HG02610 (cell line): ENCODE measurements around the gene CFAP65.

Experiments
- ATAC-seq: cut with Tn5 transposase; IDR thresholded peaks from one replicate; pipeline ENCODE4 v1.9.1; 2021; ENCODE audit warnings: mild to moderate bottlenecking, moderate library complexity; ENCODE audit not compliant: unreplicated experiment

CFAP65 gene

GRCh38 chr2:219041252-219041651, at the start of gene CFAP65:
Gene CFAP65, minus strand, starts transcription at chr2:219041516. Its CDS starts 2,468 bp downstream, at chr2:219039048.
- ATAC-seq, result no peak

- ATAC-seq, result no peak
These were observed 49.4 kb upstream of the CFAP65 start for GRCh38 chr2:219090436-219091299.

GRCh38 chr2:219089330-219089729, 48.0 kb upstream of the CFAP65 start:
- no peak for ATAC-seq

GRCh38 chr2:219087848-219088247, 46.5 kb upstream of the CFAP65 start:
- no peak for ATAC-seq

- no peak for ATAC-seq
These were observed 46.0 kb upstream of the CFAP65 start for GRCh38 chr2:219087361-219087760.

GRCh38 chr2:219086196-219086595, 44.9 kb upstream of the CFAP65 start:
- ATAC-seq, result no peak

GRCh38 chr2:219084791-219085190, 43.5 kb upstream of the CFAP65 start:
- no peak for ATAC-seq

- ATAC-seq, result no peak
These were observed 41.1 kb upstream of the CFAP65 start for GRCh38 chr2:219082332-219082958.

GRCh38 chr2:219081701-219082331, 40.5 kb upstream of the CFAP65 start:
- ATAC-seq, result peak; percentile 62

GRCh38 chr2:219081096-219081495, 39.8 kb upstream of the CFAP65 start:
- no peak for ATAC-seq

GRCh38 chr2:219079417-219079816, 38.1 kb upstream of the CFAP65 start:
- no peak for ATAC-seq

GRCh38 chr2:219078951-219079350, 37.6 kb upstream of the CFAP65 start:
- ATAC-seq, result no peak

- no peak for ATAC-seq
These were observed 36.8 kb upstream of the CFAP65 start for GRCh38 chr2:219078126-219078525.

- no peak for ATAC-seq
These were observed 34.9 kb upstream of the CFAP65 start for GRCh38 chr2:219076253-219076652.

GRCh38 chr2:219073413-219074129, 32.3 kb upstream of the CFAP65 start:
- ATAC-seq, result no peak

GRCh38 chr2:219072741-219073250, 31.5 kb upstream of the CFAP65 start:
- no peak for ATAC-seq

- ATAC-seq, result no peak
These were observed 30.0 kb upstream of the CFAP65 start for GRCh38 chr2:219071131-219071816.

- ATAC-seq, result no peak
These were observed 24.2 kb upstream of the CFAP65 start for GRCh38 chr2:219065484-219065883.

- no peak for ATAC-seq
These were observed 20.8 kb upstream of the CFAP65 start for GRCh38 chr2:219062081-219062480.
